Tibial artery (tissue), 4 donors: Measurements from ENCODE around the gene CALML3.

Experiments used
- DNase-seq, 2 donors: peaks; one replicate each; pipeline ENCODE4 v3.0.0-alpha.2; 2019
- H3K27ac ChIP-seq, 2 donors: fragments of 200-600 bp; sonication (generic) in 1 of 2; 1 replicate in 1 of 2; 2 replicates in 1 of 2; pipeline ENCODE4 v1.5.1; 2018 to 2019; ENCODE audit warnings: mild to moderate bottlenecking in 1 of 2
- H3K27me3 ChIP-seq, 2 donors: fragments of 200-600 bp; sonication (generic) in 1 of 2; one replicate each; pipeline versions ENCODE4 v1.5.1 to v1.6.0; 2016 to 2019
- H3K36me3 ChIP-seq, 3 donors: fragments of 200-600 bp; sonication (generic) in 2 of 3; one replicate each; pipeline ENCODE4 v1.5.1; 2016 to 2019; ENCODE audit warnings: mild to moderate bottlenecking in 2 of 3
- H3K4me1 ChIP-seq, 4 donors: fragments of 200-600 bp; sonication (generic) in 2 of 4; 1 replicate in 3 of 4; 2 replicates in 1 of 4; pipeline ENCODE4 v1.5.1; 2016 to 2019
- H3K4me3 ChIP-seq, 2 donors: fragments of 200-600 bp; sonication (generic) in 1 of 2; 1 replicate in 1 of 2; 2 replicates in 1 of 2; pipeline ENCODE4 v1.5.1; 2018 to 2019; ENCODE audit warnings: mild to moderate bottlenecking in 2 of 2
- H3K9me3 ChIP-seq, 3 donors: fragments of 200-600 bp; sonication (generic) in 1 of 3; one replicate each; pipeline ENCODE4 v1.5.1; 2016 to 2019
- CTCF ChIP-seq, 2 experiments: fragments of 200-600 bp in 1 of 2; fragments of 450-650 bp in 1 of 2; IDR thresholded peaks; one replicate each; pipeline ENCODE4 v1.5.1; 2017 to 2019; ENCODE audit warnings: antibody characterized with exemption in 2 of 2, mild to moderate bottlenecking in 1 of 2, moderate library complexity in 1 of 2
- intact Hi-C: fragments of 100-400 bp; cut with DNase I; formaldehyde crosslinking; loops from one replicate; pipeline ENCODE4 v1.15.0; 2023; ENCODE audit warnings: low total_unique reads

Gene CALML3

GRCh38 chr10:5563991-5564536 is 39.3 kb downstream of the CALML3 start:
- peak overlapping the region; percentile 75 for H3K27ac ChIP-seq
- intact Hi-C loops, result loop anchor here (5.0 kb wide), 1 partner anchor 38 kb away; no protein-coding TSS in a partner anchor
- H3K4me3 ChIP-seq, result no peak overlapping the region
- no peaks in the 10 kb centered on the region for H3K36me3 ChIP-seq
- H3K9me3 ChIP-seq, result no peaks in the 10 kb centered on the region
- peak in 1 of 2 donors; percentile 76 for DNase-seq
- peaks cover 6 to 51% (median 41%) of the 10 kb centered on the region in 4 donors for H3K4me1 ChIP-seq
- no peak for TF ChIP-seq CTCF (IDR thresholded peaks at IDR 0.05)
- no peaks in the 10 kb centered on the region for H3K27me3 ChIP-seq

GRCh38 chr10:5564537-5565204 is 39.9 kb downstream of the CALML3 start:
- peak overlapping the region; percentile 75 for H3K27ac ChIP-seq
- no peak overlapping the region for H3K4me3 ChIP-seq

GRCh38 chr10:5565205-5565545 is 40.4 kb downstream of the CALML3 start:
- Histone ChIP-seq H3K36me3 (no peaks in the 10 kb centered on the region), H3K4me3 (no peak overlapping the region), H3K4me1 (peaks cover 6 to 40% (median 30%) of the 10 kb centered on the region in 4 donors), H3K27ac (no peak overlapping the region), H3K9me3 (no peaks in the 10 kb centered on the region), H3K27me3 (no peaks in the 10 kb centered on the region)
- DNase-seq, result peak in 1 of 2 donors; percentile 24
- TF ChIP-seq CTCF (IDR thresholded peaks at IDR 0.05), result no peak
- intact Hi-C loops, result no loop called here

More at GRCh38 chr10:5564537-5565204, 39.9 kb downstream of the CALML3 start:
- Histone ChIP-seq H3K9me3 (no peaks in the 10 kb centered on the region), H3K4me1 (peaks cover 6 to 45% (median 35%) of the 10 kb centered on the region in 4 donors), H3K36me3 (no peaks in the 10 kb centered on the region), H3K27me3 (no peaks in the 10 kb centered on the region)
- DNase-seq, result no peak
- no peak for TF ChIP-seq CTCF (IDR thresholded peaks at IDR 0.05)
- intact Hi-C loops, result loop anchor here (5.0 kb wide), 1 partner anchor 38 kb away; no protein-coding TSS in a partner anchor

GRCh38 chr10:5565671-5566581 is 41.2 kb downstream of the CALML3 start:
- intact Hi-C loops, result no loop called here
- Histone ChIP-seq H3K36me3 (no peaks in the 10 kb centered on the region), H3K4me3 (no peak overlapping the region), H3K27me3 (no peaks in the 10 kb centered on the region), H3K4me1 (peaks cover 6 to 33% (median 24%) of the 10 kb centered on the region in 4 donors), H3K9me3 (no peaks in the 10 kb centered on the region), H3K27ac (no peak overlapping the region)
- TF ChIP-seq CTCF (IDR thresholded peaks at IDR 0.05), result no peak
- DNase-seq, result peak in 1 of 2 donors; percentile 48

GRCh38 chr10:5566614-5567013 is 41.9 kb downstream of the CALML3 start:
- Histone ChIP-seq H3K4me1 (peaks cover 6 to 27% (median 21%) of the 10 kb centered on the region in 4 donors), H3K36me3 (no peaks in the 10 kb centered on the region), H3K27ac (no peak overlapping the region), H3K27me3 (no peaks in the 10 kb centered on the region), H3K9me3 (no peaks in the 10 kb centered on the region), H3K4me3 (no peak overlapping the region)
- peak in 1 of 2 donors; percentile 32 for DNase-seq
- intact Hi-C loops, result no loop called here
- no peak for TF ChIP-seq CTCF (IDR thresholded peaks at IDR 0.05)
